ENCODE measurements around the gene IL17RE. TPM values are rescaled to one million over a fixed set of nuclear protein-coding genes. Genes with fewer than 3 reads are reported as not detected.

IL17RE gene
- total and polyA plus RNA-seq, 2 of the 13 experiments (the other 11 are each of a cell fraction or from before 2014, with no cell fraction given): 14.5 to 24.1 TPM

DNA sequence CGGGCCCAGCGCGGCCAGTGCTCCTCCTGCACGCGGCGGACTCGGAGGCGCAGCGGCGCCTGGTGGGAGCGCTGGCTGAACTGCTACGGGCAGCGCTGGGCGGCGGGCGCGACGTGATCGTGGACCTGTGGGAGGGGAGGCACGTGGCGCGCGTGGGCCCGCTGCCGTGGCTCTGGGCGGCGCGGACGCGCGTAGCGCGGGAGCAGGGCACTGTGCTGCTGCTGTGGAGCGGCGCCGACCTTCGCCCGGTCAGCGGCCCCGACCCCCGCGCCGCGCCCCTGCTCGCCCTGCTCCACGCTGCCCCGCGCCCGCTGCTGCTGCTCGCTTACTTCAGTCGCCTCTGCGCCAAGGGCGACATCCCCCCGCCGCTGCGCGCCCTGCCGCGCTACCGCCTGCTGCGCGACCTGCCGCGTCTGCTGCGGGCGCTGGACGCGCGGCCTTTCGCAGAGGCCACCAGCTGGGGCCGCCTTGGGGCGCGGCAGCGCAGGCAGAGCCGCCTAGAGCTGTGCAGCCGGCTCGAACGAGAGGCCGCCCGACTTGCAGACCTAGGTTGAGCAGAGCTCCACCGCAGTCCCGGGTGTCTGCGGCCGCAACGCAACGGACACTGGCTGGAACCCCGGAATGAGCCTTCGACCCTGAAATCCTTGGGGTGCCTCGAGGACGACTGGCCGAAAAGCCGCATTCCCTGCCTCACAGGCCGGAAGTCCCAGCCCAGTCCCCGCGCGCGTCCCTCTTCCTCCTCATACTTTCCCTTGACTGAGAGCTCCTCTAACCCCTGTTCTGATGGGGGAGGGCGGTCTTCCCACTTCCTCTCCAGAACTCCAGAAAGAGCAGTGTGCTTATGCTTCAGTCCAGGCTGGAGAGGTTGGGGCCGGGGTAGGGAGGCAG lies 12.8 kb downstream of the IL17RE start (continued):
- peak; percentile 32; the same call in 1 of the 2 replicates for TF ChIP-seq AHDC1 (CRISPR knock-in tag; IDR thresholded peaks at IDR 0.05; ENCODE audit: borderline replicate concordance)
- peak; percentile 40; the same call in 1 of the 2 replicates for TF ChIP-seq NCOA2 (CRISPR knock-in tag; IDR thresholded peaks at IDR 0.05)
- peak; percentile 69; the same call in 1 of the 2 replicates for TF ChIP-seq SAFB2 (CRISPR knock-in tag; IDR thresholded peaks at IDR 0.05; ENCODE audit: borderline replicate concordance, low read depth)
- TF ChIP-seq POLR2A (IDR thresholded peaks at IDR 0.05; ENCODE audit: insufficient read depth in 1 of 2, low read depth in 2 of 2, low read length in 2 of 2): no peak; a peak in 1 of 4 replicates
- TF ChIP-seq ZC3H13 (CRISPR knock-in tag; IDR thresholded peaks at IDR 0.05): peak; percentile 71; the same call in 1 of the 2 replicates
- no peak for TF ChIP-seq ZNF746 (CRISPR knock-in tag; IDR thresholded peaks at IDR 0.05)
- TF ChIP-seq FOXA3 (CRISPR knock-in tag; IDR thresholded peaks at IDR 0.05): 0 out of 2 replicates have a peak, but pooled peaks have one; percentile 38
- no peak for TF ChIP-seq DBP (CRISPR knock-in tag; IDR thresholded peaks at IDR 0.05; ENCODE audit: not compliant biosample characterization)
- TF ChIP-seq, protein P1, sequence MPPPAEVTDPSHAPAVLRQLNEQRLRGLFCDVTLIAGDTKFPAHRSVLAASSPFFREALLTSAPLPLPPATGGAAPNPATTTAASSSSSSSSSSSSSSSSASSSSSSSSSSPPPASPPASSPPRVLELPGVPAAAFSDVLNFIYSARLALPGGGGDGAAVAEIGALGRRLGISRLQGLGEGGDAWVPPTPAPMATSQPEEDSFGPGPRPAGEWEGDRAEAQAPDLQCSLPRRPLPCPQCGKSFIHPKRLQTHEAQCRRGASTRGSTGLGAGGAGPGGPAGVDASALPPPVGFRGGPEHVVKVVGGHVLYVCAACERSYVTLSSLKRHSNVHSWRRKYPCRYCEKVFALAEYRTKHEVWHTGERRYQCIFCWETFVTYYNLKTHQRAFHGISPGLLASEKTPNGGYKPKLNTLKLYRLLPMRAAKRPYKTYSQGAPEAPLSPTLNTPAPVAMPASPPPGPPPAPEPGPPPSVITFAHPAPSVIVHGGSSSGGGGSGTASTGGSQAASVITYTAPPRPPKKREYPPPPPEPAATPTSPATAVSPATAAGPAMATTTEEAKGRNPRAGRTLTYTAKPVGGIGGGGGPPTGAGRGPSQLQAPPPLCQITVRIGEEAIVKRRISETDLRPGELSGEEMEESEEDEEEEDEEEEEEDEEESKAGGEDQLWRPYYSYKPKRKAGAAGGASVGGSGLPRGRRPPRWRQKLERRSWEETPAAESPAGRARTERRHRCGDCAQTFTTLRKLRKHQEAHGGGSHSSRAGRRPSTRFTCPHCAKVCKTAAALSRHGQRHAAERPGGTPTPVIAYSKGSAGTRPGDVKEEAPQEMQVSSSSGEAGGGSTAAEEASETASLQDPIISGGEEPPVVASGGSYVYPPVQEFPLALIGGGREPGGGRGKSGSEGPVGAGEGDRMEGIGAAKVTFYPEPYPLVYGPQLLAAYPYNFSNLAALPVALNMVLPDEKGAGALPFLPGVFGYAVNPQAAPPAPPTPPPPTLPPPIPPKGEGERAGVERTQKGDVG (CRISPR knock-in tag; IDR thresholded peaks at IDR 0.05; ENCODE audit: borderline replicate concordance): no peak
- 0 out of 2 replicates have a peak, but pooled peaks have one; percentile 26 for TF ChIP-seq ZNF772 (CRISPR knock-in tag; IDR thresholded peaks at IDR 0.05)
- TF ChIP-seq, protein P2, sequence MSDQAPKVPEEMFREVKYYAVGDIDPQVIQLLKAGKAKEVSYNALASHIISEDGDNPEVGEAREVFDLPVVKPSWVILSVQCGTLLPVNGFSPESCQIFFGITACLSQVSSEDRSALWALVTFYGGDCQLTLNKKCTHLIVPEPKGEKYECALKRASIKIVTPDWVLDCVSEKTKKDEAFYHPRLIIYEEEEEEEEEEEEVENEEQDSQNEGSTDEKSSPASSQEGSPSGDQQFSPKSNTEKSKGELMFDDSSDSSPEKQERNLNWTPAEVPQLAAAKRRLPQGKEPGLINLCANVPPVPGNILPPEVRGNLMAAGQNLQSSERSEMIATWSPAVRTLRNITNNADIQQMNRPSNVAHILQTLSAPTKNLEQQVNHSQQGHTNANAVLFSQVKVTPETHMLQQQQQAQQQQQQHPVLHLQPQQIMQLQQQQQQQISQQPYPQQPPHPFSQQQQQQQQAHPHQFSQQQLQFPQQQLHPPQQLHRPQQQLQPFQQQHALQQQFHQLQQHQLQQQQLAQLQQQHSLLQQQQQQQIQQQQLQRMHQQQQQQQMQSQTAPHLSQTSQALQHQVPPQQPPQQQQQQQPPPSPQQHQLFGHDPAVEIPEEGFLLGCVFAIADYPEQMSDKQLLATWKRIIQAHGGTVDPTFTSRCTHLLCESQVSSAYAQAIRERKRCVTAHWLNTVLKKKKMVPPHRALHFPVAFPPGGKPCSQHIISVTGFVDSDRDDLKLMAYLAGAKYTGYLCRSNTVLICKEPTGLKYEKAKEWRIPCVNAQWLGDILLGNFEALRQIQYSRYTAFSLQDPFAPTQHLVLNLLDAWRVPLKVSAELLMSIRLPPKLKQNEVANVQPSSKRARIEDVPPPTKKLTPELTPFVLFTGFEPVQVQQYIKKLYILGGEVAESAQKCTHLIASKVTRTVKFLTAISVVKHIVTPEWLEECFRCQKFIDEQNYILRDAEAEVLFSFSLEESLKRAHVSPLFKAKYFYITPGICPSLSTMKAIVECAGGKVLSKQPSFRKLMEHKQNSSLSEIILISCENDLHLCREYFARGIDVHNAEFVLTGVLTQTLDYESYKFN (CRISPR knock-in tag; conservative IDR thresholded peaks at IDR 0.05): peak; percentile 34
- peak in 1 of 2 experiments; percentile 64; a peak in 1 of 4 replicates for TF ChIP-seq KLF16 (CRISPR knock-in tag; IDR thresholded peaks at IDR 0.05)

Measured in HepG2 (cell line).